ENCODE results near the gene JMY.

DNA sequence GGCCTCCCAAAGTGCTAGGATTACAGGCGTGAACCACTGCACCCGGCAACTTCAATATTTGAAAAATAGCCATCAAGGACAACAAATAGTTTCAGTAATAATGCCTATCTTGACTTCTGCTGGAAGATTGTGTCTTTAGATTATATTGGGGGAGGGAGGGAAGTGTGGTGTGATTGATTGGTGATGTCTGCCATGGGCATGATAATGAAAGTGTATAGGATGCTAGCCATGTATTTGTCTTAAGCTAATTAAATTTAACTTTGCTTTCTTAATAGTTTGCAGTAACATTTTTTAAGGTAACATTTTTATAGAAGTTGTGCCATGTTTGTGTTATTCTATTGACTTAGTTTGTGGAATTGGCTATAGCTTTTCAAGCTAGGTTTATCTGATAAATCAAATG is 4.6 kb downstream of the JMY start:
- no peak for TF ChIP-seq POLR2A (IDR thresholded peaks at IDR 0.05; ENCODE audit: low read length)
- TF ChIP-seq GATA1 (IDR thresholded peaks at IDR 0.05; ENCODE audit: low read depth, low read length), result no peak

All from erythroblast (primary cell).